ENCODE results near the gene DDX10.

DNA sequence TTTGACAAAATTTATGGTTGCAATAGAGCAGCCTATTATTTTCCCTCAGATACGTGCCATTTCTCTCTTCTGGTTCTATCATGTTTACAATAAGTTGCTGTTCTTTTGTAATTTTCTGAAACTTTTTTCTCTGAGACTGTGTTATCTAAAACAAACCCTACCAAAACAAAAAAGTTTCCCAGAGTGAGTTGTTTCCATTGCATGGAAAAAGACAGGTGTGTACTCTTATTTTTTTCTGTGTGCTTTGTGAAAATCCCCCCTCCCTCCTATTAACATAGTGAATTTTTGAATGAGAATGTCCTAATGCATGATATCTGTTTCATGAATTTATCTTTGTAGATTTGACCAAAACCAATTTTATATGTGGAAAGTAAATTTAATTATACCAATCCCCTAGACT lies 137.6 kb downstream of the DDX10 start:
- TF ChIP-seq, protein P1, sequence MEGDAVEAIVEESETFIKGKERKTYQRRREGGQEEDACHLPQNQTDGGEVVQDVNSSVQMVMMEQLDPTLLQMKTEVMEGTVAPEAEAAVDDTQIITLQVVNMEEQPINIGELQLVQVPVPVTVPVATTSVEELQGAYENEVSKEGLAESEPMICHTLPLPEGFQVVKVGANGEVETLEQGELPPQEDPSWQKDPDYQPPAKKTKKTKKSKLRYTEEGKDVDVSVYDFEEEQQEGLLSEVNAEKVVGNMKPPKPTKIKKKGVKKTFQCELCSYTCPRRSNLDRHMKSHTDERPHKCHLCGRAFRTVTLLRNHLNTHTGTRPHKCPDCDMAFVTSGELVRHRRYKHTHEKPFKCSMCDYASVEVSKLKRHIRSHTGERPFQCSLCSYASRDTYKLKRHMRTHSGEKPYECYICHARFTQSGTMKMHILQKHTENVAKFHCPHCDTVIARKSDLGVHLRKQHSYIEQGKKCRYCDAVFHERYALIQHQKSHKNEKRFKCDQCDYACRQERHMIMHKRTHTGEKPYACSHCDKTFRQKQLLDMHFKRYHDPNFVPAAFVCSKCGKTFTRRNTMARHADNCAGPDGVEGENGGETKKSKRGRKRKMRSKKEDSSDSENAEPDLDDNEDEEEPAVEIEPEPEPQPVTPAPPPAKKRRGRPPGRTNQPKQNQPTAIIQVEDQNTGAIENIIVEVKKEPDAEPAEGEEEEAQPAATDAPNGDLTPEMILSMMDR (IDR thresholded peaks at IDR 0.05): no peak
- TF ChIP-seq EP300 (IDR thresholded peaks at IDR 0.05) (no peak), POLR2A (IDR thresholded peaks at IDR 0.05) (no peak)

Measured in ovary (tissue), 3 donors.